ENCODE measurements around the gene TAF7L. TPM values are rescaled to one million over a fixed set of nuclear protein-coding genes. Genes with fewer than 3 reads are reported as not detected.
"Not testable (repeated sequence)": the region's sequence is repeated elsewhere in the genome, so short reads cannot be mapped to it uniquely, and the experiment has no call there.

Gene TAF7L, protein sequence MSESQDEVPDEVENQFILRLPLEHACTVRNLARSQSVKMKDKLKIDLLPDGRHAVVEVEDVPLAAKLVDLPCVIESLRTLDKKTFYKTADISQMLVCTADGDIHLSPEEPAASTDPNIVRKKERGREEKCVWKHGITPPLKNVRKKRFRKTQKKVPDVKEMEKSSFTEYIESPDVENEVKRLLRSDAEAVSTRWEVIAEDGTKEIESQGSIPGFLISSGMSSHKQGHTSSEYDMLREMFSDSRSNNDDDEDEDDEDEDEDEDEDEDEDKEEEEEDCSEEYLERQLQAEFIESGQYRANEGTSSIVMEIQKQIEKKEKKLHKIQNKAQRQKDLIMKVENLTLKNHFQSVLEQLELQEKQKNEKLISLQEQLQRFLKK
- polyA plus RNA-seq (ENCODE audit: low read depth in 6 of 6): not detected

DNA sequence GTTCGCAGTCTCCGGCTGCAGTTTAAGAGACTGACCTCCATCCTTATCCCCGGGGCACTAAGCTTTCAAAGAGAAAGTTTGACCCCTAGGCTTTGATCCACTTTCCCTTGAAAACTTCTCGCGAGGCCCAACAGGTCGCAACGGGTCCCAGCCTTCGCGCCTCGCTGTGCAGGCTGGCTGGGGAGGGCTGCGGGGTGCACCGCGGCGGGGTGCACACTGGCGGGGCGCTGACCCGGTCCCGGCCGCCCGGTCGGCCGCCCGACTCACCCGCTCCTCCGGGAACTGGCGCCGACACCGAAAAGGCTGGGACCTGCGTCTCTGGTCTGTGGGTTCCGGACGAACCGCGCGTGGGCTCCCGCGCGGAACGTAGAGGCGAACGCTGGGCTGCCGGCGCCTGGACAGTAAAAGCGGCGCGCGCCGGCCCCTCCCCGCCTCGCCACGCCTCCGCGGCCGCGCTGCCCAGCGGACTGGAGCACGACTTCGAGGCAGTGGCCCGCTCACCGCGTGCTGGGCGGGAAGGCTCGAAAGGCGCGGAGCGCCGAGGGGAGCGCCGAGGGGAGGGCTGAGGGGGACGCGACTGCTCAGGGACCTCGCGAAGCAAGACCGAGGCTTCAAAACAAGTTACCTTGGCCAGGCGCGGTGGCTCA, at the start of gene TAF7L:
Gene TAF7L (minus strand): TSS at position 378 of the 647 bp plus-strand sequence. CDS start 3,791 bp downstream, outside the sequence.
- DNase-seq: no peak
- ATAC-seq (ENCODE audit: low read depth in 2 of 2): no peak
- Mint-ChIP-seq H3K4me1 (no peaks in the 10 kb centered on the region), H3K36me3 (no peaks in the 10 kb centered on the region), H3K27me3 (no peaks in the 10 kb centered on the region), H3K4me3 (peak within 1 kb of the TSS in 1 of 8 donors; percentile 9), H3K9me3 (no peaks in the 10 kb centered on the region), H3K27ac (no peak within 1 kb of the TSS)

DNA sequence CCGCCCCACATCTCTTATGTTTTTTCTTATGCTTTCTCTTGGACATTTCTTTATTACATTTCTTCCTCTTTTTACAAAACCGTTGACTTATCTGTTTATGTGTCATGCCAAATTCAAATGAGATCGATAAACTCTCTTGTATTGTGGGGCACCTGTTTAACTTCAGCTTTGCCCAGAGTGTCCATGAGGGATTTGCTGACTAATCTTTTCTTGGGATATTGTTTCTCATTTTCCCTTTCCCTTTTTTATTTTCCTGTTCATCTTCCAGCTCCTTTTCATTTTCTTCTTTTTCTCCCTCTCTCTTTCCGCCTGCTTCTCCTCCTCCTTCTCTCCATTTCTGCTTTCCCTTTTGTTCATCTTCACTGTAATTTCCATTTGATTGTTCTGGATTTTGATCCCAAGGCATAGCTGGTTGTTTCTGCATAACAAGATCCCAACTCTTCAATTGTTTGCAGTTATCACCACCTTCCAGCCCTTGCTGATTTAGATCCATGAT, 46.7 kb upstream of the TAF7L start:
- Mint-ChIP-seq H3K4me3 (no peak overlapping the region), H3K27ac (peak overlapping the region in 1 of 6 donors; percentile 84), H3K4me1 (peaks cover 0 to 5% (median 3%) of the 10 kb centered on the region in 3 donors), H3K9me3 (peaks cover 0 to 14% (median 0%) of the 10 kb centered on the region in 7 donors), H3K36me3 (no peaks in the 10 kb centered on the region), H3K27me3 (no peaks in the 10 kb centered on the region)
- DNase-seq: no peak
- no peak for ATAC-seq (ENCODE audit: low read depth in 2 of 2)

DNA sequence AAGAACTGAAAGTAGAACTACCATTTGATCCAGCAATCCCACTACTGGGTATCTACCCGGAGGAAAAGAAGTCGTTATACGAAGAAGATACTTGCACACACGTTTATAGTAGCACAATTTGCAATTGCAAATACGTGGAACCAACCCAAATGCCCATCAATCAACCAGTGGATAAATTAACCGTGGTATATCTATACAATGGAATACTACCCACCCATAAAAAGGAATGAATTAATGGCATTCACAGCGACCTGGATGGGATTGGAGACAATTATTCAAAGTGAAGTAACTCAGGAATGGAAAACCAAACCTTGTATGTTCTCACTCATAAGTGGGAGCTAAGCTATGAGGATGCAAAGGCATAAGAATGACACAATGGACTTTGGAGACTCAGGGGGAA, 43.2 kb upstream of the TAF7L start:
- not testable (repeated sequence) for H3K36me3 Mint-ChIP-seq

DNA sequence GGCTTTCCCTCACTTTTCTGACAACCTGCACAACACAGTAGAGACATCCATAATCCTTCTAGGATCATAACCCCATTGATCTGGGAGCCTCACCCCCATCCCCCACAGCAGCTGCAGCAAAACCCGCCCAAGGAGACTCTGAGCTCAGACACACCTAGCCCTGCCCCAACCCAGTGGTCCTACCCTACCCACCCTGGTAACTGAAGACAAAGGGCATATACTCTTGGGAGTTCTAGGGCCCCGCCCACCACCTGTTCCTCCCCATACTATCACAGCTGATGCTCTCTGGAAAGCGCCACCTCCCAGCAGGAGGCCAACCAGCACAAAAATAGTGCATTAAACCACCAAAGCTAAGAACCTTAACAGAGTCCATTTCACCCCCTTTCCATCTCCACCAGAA, 35.5 kb upstream of the TAF7L start:
- not testable (repeated sequence) for H3K27me3 Mint-ChIP-seq; H3K36me3 Mint-ChIP-seq; DNase-seq; H3K9me3 Mint-ChIP-seq; ATAC-seq (ENCODE audit: low read depth in 2 of 2)
- H3K4me3 Mint-ChIP-seq: peak overlapping the region in 1 of 8 donors; percentile 51
- H3K4me1 Mint-ChIP-seq: peaks cover 11 to 21% (median 16%) of the 10 kb centered on the region in 3 donors
- H3K27ac Mint-ChIP-seq: peak overlapping the region in 2 of 6 donors; percentile 33 to 69

More for the DNA sequence above, 43.2 kb upstream of the TAF7L start:
- not testable (repeated sequence) for H3K4me3 Mint-ChIP-seq; H3K4me1 Mint-ChIP-seq; H3K27ac Mint-ChIP-seq; ATAC-seq (ENCODE audit: low read depth in 2 of 2); H3K27me3 Mint-ChIP-seq; DNase-seq
- peaks cover 0 to 19% (median 0%) of the 10 kb centered on the region in 7 donors for H3K9me3 Mint-ChIP-seq

DNA sequence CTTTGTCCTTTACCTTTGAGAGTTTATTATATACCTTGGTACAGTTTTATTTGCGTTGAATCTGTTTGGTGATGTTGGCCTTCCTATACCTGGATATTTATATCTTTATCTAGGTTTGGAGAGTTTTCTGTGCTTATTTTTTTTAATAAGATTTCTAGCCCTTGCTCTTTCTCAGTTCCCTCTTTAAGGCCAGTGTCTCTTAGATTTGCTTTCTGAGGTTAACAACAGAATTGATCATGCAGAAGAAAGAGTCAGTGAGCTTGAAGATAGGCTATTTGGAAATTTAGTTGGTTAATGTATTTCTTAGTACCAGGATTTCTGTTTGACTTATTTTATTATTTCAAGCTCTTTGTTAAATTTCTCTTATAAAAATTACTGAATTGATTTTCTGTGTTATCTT, 12.7 kb upstream of the TAF7L start:
- Mint-ChIP-seq H3K27me3 (no peaks in the 10 kb centered on the region), H3K4me1 (peaks cover 11 to 24% (median 12%) of the 10 kb centered on the region in 3 donors), H3K36me3 (no peaks in the 10 kb centered on the region), H3K27ac (peak overlapping the region in 2 of 6 donors; percentile 30 to 59), H3K9me3 (peaks cover 0 to 5% (median 0%) of the 10 kb centered on the region in 7 donors), H3K4me3 (peak overlapping the region in 6 of 8 donors; percentile 40 to 84 (median 48))
- ATAC-seq (ENCODE audit: low read depth in 2 of 2): peak; percentile 51 to 60
- DNase-seq: peak; percentile 12

DNA sequence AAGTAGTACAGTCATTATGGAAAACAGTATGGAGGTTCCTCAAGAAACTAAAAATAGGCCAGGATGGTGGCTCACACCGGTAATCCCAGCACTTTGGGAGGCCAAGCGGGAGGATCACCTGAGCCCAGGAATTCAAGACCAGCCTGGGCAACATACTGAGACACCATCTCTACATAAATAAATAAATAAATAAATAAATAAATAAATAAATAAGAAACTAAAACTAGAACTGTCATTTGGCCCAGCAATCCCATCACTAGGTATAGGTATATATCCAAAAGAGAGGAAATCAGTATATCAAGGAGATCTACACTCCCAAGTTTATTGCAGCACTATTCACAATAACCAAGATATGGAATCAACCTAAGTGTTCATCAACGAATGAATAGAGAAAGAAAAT, 4.5 kb upstream of the TAF7L start:
- H3K4me1 Mint-ChIP-seq: not testable (repeated sequence)

DNA sequence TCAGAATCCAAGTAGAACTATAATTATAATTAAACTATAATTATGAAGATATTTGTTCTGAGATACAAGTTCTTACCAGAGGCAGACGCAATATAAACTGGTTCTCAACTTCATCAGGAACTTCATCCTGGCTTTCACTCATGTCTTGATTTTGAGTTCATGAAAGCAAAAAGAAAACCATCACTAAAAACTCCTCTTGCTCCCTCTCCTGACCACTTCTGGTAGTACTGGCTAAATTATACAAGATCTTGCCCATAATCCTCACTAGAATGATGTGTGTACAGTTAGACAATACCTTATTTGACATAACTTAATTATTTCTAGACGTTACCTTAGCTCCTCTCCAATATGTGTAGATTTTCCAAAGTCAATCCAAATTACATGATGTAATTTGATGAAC, 3.7 kb downstream of the TAF7L start:
- Mint-ChIP-seq H3K9me3 (no peaks in the 10 kb centered on the region), H3K27me3 (no peaks in the 10 kb centered on the region), H3K4me3 (no peak overlapping the region), H3K36me3 (no peaks in the 10 kb centered on the region), H3K4me1 (no peaks in the 10 kb centered on the region), H3K27ac (no peak overlapping the region)
- peak in 1 of 2 donors; percentile 49 for ATAC-seq (ENCODE audit: low read depth in 2 of 2)
- DNase-seq: peak; percentile 10

More for the DNA sequence above, 4.5 kb upstream of the TAF7L start:
- H3K27ac Mint-ChIP-seq; DNase-seq; ATAC-seq (ENCODE audit: low read depth in 2 of 2); H3K36me3 Mint-ChIP-seq; H3K4me3 Mint-ChIP-seq; H3K27me3 Mint-ChIP-seq; H3K9me3 Mint-ChIP-seq: not testable (repeated sequence)

DNA sequence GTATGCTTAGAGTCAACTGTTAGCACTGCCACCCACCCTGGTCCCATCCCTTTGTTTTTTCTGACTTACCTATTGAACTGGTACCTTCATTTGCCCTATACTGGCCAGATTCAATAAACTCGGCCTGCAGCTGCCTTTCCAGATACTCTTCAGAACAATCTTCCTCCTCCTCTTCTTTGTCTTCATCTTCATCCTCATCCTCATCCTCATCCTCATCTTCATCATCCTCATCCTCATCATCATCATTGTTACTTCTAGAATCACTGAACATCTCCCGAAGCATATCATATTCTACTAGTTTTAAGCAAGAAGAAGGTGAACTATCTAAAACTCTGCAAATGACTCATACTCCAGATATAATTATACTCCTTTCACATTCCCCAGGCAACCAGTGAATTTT, 14.9 kb downstream of the TAF7L start:
- H3K4me1 Mint-ChIP-seq: no peaks in the 10 kb centered on the region
- no peaks in the 10 kb centered on the region for H3K36me3 Mint-ChIP-seq
- H3K27me3 Mint-ChIP-seq: peaks cover 0 to 8% (median 0%) of the 10 kb centered on the region in 3 donors

DNA sequence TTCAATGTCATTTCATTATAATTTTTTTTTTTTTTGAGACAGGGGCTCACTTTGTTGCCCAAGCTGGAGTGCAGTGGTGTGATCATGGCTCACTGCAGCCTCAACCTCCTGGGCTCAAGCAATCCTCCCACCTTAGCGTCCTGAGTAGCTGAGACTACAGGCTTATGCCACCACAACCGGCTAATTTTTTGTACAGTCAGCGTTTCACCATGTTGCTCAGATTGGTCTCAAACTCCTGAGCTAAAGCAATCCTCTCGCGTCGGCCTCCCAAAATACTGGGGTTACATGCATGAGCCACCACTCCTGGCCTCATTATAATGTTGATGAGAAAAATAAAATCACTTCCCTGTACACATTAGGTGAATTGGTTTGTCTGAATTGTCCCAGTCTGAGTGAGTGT, 16.9 kb downstream of the TAF7L start:
- no peaks in the 10 kb centered on the region for H3K36me3 Mint-ChIP-seq
- no peak for ATAC-seq (ENCODE audit: low read depth in 2 of 2)
- no peaks in the 10 kb centered on the region for H3K4me1 Mint-ChIP-seq
- H3K27ac Mint-ChIP-seq: no peak overlapping the region
- peaks cover 0 to 15% (median 5%) of the 10 kb centered on the region in 3 donors for H3K27me3 Mint-ChIP-seq
- DNase-seq: no peak
- H3K4me3 Mint-ChIP-seq: no peak overlapping the region
- no peaks in the 10 kb centered on the region for H3K9me3 Mint-ChIP-seq

More for the DNA sequence above, 14.9 kb downstream of the TAF7L start:
- DNase-seq: no peak
- no peak for ATAC-seq (ENCODE audit: low read depth in 2 of 2)
- no peak overlapping the region for H3K27ac Mint-ChIP-seq
- H3K4me3 Mint-ChIP-seq: no peak overlapping the region
- no peaks in the 10 kb centered on the region for H3K9me3 Mint-ChIP-seq

DNA sequence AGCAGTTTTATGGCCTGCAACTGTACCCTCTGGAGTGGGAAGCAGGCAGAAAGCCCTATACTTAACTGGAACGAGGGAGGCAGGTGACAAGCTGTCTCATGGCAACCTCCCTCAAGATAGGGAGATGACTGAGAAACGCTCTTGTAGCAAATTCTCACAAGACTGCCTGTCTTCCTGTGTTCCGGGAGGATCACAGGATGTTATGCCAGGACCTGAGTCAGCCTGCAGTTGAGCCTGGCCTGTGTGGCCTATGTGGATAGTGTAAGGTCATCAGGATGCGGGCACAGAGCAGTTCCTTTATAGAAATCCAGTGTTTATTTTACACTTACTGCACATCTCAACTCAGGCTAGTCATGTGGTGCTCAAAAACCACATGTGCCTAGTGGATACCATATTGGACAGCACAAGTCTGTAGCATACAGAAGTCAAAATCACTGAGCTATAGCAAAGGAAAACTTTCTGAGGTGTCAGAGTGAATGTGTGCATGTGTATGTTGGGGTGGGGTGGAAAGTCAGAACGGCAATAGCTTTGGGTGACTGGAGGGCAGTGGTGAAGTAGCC, 25.2 kb downstream of the TAF7L start:
- Mint-ChIP-seq H3K9me3 (no peaks in the 10 kb centered on the region), H3K4me1 (no peaks in the 10 kb centered on the region), H3K4me3 (no peak overlapping the region), H3K36me3 (no peaks in the 10 kb centered on the region), H3K27ac (no peak overlapping the region), H3K27me3 (peaks cover 0 to 5% (median 5%) of the 10 kb centered on the region in 3 donors)
- ATAC-seq (ENCODE audit: low read depth in 2 of 2): no peak
- no peak for DNase-seq

DNA sequence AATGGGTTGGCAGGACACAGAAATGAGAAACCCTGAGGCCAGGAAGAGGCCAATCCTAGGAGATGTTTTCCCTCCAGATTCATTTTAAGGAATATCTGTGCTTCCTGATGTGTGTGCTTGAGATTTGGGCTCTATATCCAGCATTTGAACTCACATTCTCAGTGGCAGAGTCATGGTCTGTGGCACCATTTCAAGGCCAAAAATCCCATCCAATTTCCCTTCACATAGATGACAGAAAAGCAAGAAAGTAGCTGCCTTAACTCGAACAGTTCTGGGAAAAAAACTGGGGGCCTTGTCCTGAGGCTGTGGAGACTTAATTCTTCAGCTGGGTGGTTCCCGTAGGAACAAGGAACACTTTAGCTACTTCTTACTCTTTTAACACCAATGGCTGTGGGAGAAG, 27.4 kb downstream of the TAF7L start:
- H3K9me3 Mint-ChIP-seq: no peaks in the 10 kb centered on the region
- H3K36me3 Mint-ChIP-seq: no peaks in the 10 kb centered on the region
- DNase-seq: no peak
- ATAC-seq (ENCODE audit: low read depth in 2 of 2): no peak
- no peak overlapping the region for H3K27ac Mint-ChIP-seq
- no peaks in the 10 kb centered on the region for H3K4me1 Mint-ChIP-seq
- no peak overlapping the region for H3K4me3 Mint-ChIP-seq
- H3K27me3 Mint-ChIP-seq: no peaks in the 10 kb centered on the region

DNA sequence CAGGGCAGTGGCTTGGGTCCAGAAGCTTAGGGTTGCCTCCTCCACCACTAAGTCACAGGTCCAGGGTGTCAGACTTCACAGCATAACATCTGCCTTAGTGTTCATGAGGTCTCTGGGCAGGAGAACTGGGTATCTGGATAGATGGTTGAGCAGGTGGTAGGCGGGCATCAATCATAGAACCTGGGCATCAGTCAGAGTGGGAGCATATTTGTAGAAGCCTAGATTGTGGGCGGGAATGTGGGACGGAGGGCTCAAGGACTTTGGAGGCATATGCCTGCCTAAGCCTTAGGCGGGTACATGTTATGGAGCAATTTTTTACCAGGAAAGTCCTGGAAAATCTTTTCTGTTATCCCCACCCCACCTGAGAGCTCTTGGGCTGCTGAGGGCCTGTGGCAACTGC, 28.5 kb downstream of the TAF7L start:
- no peak overlapping the region for H3K27ac Mint-ChIP-seq
- H3K4me3 Mint-ChIP-seq: no peak overlapping the region
- no peaks in the 10 kb centered on the region for H3K36me3 Mint-ChIP-seq
- H3K9me3 Mint-ChIP-seq: no peaks in the 10 kb centered on the region
- H3K4me1 Mint-ChIP-seq: peaks cover 0 to 5% (median 0%) of the 10 kb centered on the region in 3 donors
- H3K27me3 Mint-ChIP-seq: no peaks in the 10 kb centered on the region
- no peak for ATAC-seq (ENCODE audit: low read depth in 2 of 2)
- no peak for DNase-seq

DNA sequence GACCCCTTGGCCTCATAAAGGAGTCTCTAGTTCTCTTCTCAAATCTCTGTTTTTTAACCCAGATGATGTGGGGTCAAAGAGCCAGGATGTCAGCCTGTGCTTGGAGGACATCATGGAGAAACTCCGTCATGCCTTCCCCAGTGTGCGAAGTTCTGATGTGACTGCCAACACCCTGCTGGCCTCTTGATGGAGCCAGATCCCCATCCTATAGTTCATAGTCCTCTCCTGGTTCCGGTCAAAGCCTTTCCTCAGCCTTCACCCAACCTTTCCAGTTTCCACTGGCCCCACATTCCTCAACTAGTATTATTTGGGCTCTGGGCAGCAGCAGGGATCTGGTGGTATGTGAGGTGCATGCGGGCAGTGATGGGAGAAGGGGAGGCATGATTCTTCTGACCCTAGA, 30.7 kb downstream of the TAF7L start:
- Mint-ChIP-seq H3K36me3 (no peaks in the 10 kb centered on the region), H3K4me3 (no peak overlapping the region), H3K9me3 (no peaks in the 10 kb centered on the region), H3K4me1 (peaks cover 0 to 6% (median 0%) of the 10 kb centered on the region in 3 donors), H3K27me3 (no peaks in the 10 kb centered on the region), H3K27ac (no peak overlapping the region)
- DNase-seq: no peak
- no peak for ATAC-seq (ENCODE audit: low read depth in 2 of 2)

DNA sequence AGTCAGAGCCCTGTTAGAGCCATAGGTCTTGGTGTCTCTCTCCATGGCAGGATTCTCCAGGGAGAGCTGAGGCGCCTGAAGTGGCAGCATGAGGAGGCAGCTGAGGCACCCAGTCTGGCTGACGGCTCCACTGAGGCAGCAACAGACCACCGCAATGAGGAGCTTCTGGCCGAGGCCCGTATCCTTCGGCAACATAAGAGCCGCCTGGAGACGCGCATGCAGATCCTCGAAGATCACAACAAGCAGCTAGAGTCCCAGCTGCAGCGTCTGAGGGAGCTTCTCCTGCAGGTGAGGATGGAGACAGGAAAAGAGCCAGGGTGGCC, 32.9 kb downstream of the TAF7L start:
- H3K27me3 Mint-ChIP-seq: no peaks in the 10 kb centered on the region
- H3K9me3 Mint-ChIP-seq: no peaks in the 10 kb centered on the region
- H3K4me3 Mint-ChIP-seq: no peak overlapping the region
- no peak overlapping the region for H3K27ac Mint-ChIP-seq
- H3K36me3 Mint-ChIP-seq: no peaks in the 10 kb centered on the region
- no peak for ATAC-seq (ENCODE audit: low read depth in 2 of 2)
- no peak for DNase-seq
- peaks cover 0 to 6% (median 0%) of the 10 kb centered on the region in 3 donors for H3K4me1 Mint-ChIP-seq

Measured in naive B cell (primary cell).